HEK293 (cell line): ENCODE results near the gene PRPF40B.

Experiments used
- SETDB1 ChIP-seq: IDR thresholded peaks from one replicate; pipeline ENCODE4 v1.6.1; 2017; ENCODE audit warnings: mild to moderate bottlenecking, low read length, moderate library complexity, mixed read lengths; ENCODE audit not compliant: insufficient read length
- YY1 ChIP-seq: fragments of 450-650 bp; formaldehyde crosslinking; IDR thresholded peaks from 2 replicates; pipeline ENCODE4 v1.5.1; 2018; ENCODE audit warnings: missing biosample characterization, missing genetic modification characterization
- ZFP3 ChIP-seq: fragments of 450-650 bp; formaldehyde crosslinking; IDR thresholded peaks from 2 replicates; pipeline ENCODE4 v1.5.1; 2016; ENCODE audit warnings: low read depth, missing biosample characterization, missing genetic modification characterization
- ZNF223 ChIP-seq: fragments of 450-650 bp; formaldehyde crosslinking; IDR thresholded peaks from 2 replicates; pipeline ENCODE4 v1.5.1; 2016; ENCODE audit warnings: missing biosample characterization, missing genetic modification characterization
- ZNF404 ChIP-seq: fragments of 450-650 bp; formaldehyde crosslinking; IDR thresholded peaks from 2 replicates; pipeline ENCODE4 v1.5.1; 2017; ENCODE audit warnings: missing biosample characterization, missing genetic modification characterization
- TF ChIP-seq, protein P1 (sequence below): fragments of 450-650 bp; formaldehyde crosslinking; IDR thresholded peaks from 2 replicates; pipeline ENCODE4 v1.5.1; 2016; ENCODE audit warnings: missing biosample characterization, missing genetic modification characterization
- TF ChIP-seq, protein P2 (sequence below): fragments of 450-650 bp; formaldehyde crosslinking; IDR thresholded peaks from 2 replicates; pipeline ENCODE4 v1.5.1; 2016; ENCODE audit warnings: missing biosample characterization, missing genetic modification characterization
- TF ChIP-seq, protein P3 (sequence below): fragments of 450-650 bp; formaldehyde crosslinking; IDR thresholded peaks from 2 replicates; pipeline ENCODE4 v1.5.1; 2016; ENCODE audit warnings: missing biosample characterization, missing genetic modification characterization

DNA sequence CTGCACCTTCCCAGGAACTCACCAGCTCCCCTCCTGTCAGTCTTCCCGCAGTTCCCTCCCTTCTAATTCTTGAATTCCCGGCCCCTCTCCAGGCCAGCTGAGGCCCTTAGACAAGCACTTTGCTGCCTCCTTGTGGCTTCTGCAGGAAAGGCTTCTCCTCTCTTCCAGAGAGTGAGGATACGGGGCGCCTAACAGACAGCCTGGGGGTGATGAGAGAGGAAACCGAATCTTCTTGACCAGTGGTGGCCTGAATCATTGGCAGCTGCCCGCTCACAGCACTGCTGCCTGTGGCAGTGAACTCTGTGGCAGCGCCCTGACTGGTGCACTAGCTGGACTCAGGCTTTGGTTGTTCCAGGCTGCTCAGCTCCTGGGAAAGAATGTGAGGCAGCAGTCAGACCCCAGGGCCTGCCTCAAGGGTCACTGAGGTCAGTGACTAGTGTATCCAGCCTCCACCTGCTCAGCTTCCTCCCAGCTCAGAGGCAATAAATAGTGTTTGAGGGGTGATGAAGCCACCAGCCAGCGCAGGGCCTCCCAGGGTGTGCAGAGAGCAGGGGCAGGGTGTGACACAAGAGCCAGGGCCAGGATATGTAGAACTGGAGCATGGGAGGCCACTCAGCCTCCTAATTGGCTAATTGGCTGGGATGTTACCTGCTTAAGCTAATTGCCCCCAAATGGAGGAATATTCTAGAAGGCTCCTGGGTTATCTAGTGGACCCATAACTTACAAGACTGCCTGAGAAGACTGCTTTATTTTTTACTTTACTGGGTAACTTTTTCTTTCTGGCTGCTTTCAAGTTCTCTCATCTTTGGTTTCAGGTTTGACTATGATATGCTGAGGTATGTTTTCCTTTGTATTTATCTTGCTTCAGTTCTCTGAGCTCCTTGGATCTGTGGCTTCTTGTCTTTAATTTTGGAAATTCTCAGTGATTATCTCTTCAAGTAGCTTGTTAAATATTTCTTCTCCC, 42.5 kb upstream of the PRPF40B start:
- TF ChIP-seq YY1 (tag by site-specific recombination), result no peak
- no peak for TF ChIP-seq ZNF223 (tag by site-specific recombination)
- TF ChIP-seq, protein P1, sequence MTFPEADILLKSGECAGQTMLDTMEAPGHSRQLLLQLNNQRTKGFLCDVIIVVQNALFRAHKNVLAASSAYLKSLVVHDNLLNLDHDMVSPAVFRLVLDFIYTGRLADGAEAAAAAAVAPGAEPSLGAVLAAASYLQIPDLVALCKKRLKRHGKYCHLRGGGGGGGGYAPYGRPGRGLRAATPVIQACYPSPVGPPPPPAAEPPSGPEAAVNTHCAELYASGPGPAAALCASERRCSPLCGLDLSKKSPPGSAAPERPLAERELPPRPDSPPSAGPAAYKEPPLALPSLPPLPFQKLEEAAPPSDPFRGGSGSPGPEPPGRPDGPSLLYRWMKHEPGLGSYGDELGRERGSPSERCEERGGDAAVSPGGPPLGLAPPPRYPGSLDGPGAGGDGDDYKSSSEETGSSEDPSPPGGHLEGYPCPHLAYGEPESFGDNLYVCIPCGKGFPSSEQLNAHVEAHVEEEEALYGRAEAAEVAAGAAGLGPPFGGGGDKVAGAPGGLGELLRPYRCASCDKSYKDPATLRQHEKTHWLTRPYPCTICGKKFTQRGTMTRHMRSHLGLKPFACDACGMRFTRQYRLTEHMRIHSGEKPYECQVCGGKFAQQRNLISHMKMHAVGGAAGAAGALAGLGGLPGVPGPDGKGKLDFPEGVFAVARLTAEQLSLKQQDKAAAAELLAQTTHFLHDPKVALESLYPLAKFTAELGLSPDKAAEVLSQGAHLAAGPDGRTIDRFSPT (tag by site-specific recombination), result no peak
- TF ChIP-seq, protein P2, sequence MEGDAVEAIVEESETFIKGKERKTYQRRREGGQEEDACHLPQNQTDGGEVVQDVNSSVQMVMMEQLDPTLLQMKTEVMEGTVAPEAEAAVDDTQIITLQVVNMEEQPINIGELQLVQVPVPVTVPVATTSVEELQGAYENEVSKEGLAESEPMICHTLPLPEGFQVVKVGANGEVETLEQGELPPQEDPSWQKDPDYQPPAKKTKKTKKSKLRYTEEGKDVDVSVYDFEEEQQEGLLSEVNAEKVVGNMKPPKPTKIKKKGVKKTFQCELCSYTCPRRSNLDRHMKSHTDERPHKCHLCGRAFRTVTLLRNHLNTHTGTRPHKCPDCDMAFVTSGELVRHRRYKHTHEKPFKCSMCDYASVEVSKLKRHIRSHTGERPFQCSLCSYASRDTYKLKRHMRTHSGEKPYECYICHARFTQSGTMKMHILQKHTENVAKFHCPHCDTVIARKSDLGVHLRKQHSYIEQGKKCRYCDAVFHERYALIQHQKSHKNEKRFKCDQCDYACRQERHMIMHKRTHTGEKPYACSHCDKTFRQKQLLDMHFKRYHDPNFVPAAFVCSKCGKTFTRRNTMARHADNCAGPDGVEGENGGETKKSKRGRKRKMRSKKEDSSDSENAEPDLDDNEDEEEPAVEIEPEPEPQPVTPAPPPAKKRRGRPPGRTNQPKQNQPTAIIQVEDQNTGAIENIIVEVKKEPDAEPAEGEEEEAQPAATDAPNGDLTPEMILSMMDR, result peak; percentile 90
- no peak for TF ChIP-seq SETDB1
- TF ChIP-seq ZFP3, result no peak
- no peak for TF ChIP-seq ZNF404 (tag by site-specific recombination)
- TF ChIP-seq, protein P3, sequence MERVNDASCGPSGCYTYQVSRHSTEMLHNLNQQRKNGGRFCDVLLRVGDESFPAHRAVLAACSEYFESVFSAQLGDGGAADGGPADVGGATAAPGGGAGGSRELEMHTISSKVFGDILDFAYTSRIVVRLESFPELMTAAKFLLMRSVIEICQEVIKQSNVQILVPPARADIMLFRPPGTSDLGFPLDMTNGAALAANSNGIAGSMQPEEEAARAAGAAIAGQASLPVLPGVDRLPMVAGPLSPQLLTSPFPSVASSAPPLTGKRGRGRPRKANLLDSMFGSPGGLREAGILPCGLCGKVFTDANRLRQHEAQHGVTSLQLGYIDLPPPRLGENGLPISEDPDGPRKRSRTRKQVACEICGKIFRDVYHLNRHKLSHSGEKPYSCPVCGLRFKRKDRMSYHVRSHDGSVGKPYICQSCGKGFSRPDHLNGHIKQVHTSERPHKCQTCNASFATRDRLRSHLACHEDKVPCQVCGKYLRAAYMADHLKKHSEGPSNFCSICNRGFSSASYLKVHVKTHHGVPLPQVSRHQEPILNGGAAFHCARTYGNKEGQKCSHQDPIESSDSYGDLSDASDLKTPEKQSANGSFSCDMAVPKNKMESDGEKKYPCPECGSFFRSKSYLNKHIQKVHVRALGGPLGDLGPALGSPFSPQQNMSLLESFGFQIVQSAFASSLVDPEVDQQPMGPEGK (tag by site-specific recombination), result peak; percentile 42; the same call in 1 of the 2 replicates
